Neuronal stem cell (in vitro differentiated cells): Measurements from ENCODE around the gene S100A5.

Experiments
- DNase-seq: peaks from one replicate; pipeline ENCODE4 v3.0.0-alpha.2; 2013; ENCODE audit warnings: low spot score
- H2AFZ ChIP-seq: one replicate; pipeline ENCODE4 v1.6.1; 2013; ENCODE audit warnings: mild to moderate bottlenecking, low read length, inconsistent platforms
- H2AK5ac ChIP-seq: 2 replicates; pipeline ENCODE4 v1.6.1; 2013; ENCODE audit warnings: low read depth, mild to moderate bottlenecking, inconsistent platforms, low read length, moderate library complexity, mixed read lengths
- H2BK120ac ChIP-seq: 2 replicates; pipeline ENCODE4 v1.6.1; 2013; ENCODE audit warnings: low read depth, mild to moderate bottlenecking, inconsistent platforms, low read length, moderate library complexity, mixed read lengths
- H2BK12ac ChIP-seq: one replicate; pipeline ENCODE4 v1.6.1; 2013; ENCODE audit warnings: low read length, inconsistent platforms
- H2BK15ac ChIP-seq: 2 replicates; pipeline ENCODE4 v1.6.1; 2013; ENCODE audit warnings: mild to moderate bottlenecking, low read length, inconsistent platforms, mixed read lengths
- H2BK5ac ChIP-seq: one replicate; pipeline ENCODE4 v1.6.1; 2013; ENCODE audit warnings: inconsistent platforms, mild to moderate bottlenecking, low read length, moderate library complexity
- H3K14ac ChIP-seq: one replicate; pipeline ENCODE4 v1.6.1; 2013; ENCODE audit warnings: low read length, inconsistent platforms
- H3K18ac ChIP-seq: 2 replicates; pipeline ENCODE4 v1.6.1; 2013; ENCODE audit warnings: low read length, inconsistent platforms
- H3K23ac ChIP-seq: 2 replicates; pipeline ENCODE4 v1.6.1; 2013; ENCODE audit warnings: low read depth, mild to moderate bottlenecking, mixed read lengths, low read length, inconsistent platforms; ENCODE audit not compliant: poor library complexity
- H3K27ac ChIP-seq: replicated peaks from 3 replicates; pipeline ENCODE4 v1.5.1; 2013; ENCODE audit warnings: low read length, inconsistent platforms
- H3K27me3 ChIP-seq, 3 experiments: 2 replicates each; pipeline ENCODE4 v1.6.1; 2013; ENCODE audit warnings: low read length in 3 of 3, mild to moderate bottlenecking in 2 of 3, inconsistent platforms in 1 of 3, low read depth in 1 of 3, mixed read lengths in 1 of 3, moderate library complexity in 1 of 3; ENCODE audit not compliant: control insufficient read depth in 3 of 3, insufficient read depth in 3 of 3
- H3K36me3 ChIP-seq, 2 donors: replicated peaks in 1 of 2; 2 replicates each; pipeline ENCODE4 v1.6.1; 2013; ENCODE audit warnings: low read length in 2 of 2; ENCODE audit not compliant: control insufficient read depth in 2 of 2, insufficient read depth in 2 of 2
- H3K4ac ChIP-seq: 2 replicates; pipeline ENCODE4 v1.6.1; 2013; ENCODE audit warnings: inconsistent platforms, mild to moderate bottlenecking, low read length, moderate library complexity
- H3K4me1 ChIP-seq, 2 donors: 1 replicate in 1 of 2; 2 replicates in 1 of 2; pipeline ENCODE4 v1.6.1; 2013; ENCODE audit warnings: low read length in 2 of 2, low read depth in 1 of 2; ENCODE audit not compliant: control insufficient read depth in 2 of 2, insufficient read depth in 1 of 2
- H3K4me2 ChIP-seq: one replicate; pipeline ENCODE4 v1.6.1; 2013; ENCODE audit warnings: mild to moderate bottlenecking, low read length, inconsistent platforms; ENCODE audit not compliant: insufficient read depth, poor library complexity, severe bottlenecking
- H3K4me3 ChIP-seq, 2 donors: 2 replicates each; pipeline ENCODE4 v1.5.1; 2013; ENCODE audit warnings: low read length in 2 of 2, mild to moderate bottlenecking in 2 of 2, inconsistent platforms in 1 of 2, moderate library complexity in 1 of 2
- H3K79me1 ChIP-seq: one replicate; pipeline ENCODE4 v1.6.1; 2013; ENCODE audit warnings: low read depth, mild to moderate bottlenecking, inconsistent platforms, low read length, moderate library complexity
- H3K9ac ChIP-seq: one replicate; pipeline ENCODE4 v1.6.1; 2013; ENCODE audit warnings: mild to moderate bottlenecking, low read depth, low read length, inconsistent platforms; ENCODE audit not compliant: poor library complexity
- H3K9me3 ChIP-seq, 2 donors: replicated peaks in 1 of 2; 2 replicates each; pipeline versions ENCODE3 to v1.6.1; 2013; ENCODE audit warnings: low read length in 2 of 2, mild to moderate bottlenecking in 2 of 2, inconsistent platforms in 1 of 2, low read depth in 1 of 2, mixed read lengths in 1 of 2, moderate library complexity in 1 of 2; ENCODE audit not compliant: control insufficient read depth in 2 of 2, insufficient read depth in 1 of 2
- H4K8ac ChIP-seq: one replicate; pipeline ENCODE4 v1.6.1; 2013; ENCODE audit warnings: low read depth, mild to moderate bottlenecking, inconsistent platforms, low read length, moderate library complexity
- H4K91ac ChIP-seq: one replicate; pipeline ENCODE4 v1.6.1; 2013; ENCODE audit warnings: low read length, low read depth, mild to moderate bottlenecking, inconsistent platforms; ENCODE audit not compliant: poor library complexity
- WGBS, 2 donors: extraction: QIAGEN DNeasy Blood & Tissue Kit; methylation state at CpG; one replicate each; pipeline ENCODE4 v1.1.7; 2013; ENCODE audit warnings: missing lambda C conversion rate in 2 of 2, mixed read lengths in 1 of 2; ENCODE audit not compliant: insufficient read length in 2 of 2, insufficient replicate concordance in 1 of 2; ENCODE audit errors: extremely low coverage in 2 of 2; 5-methylcytosine and 5-hydroxymethylcytosine counted together

The S100A5 gene

DNA sequence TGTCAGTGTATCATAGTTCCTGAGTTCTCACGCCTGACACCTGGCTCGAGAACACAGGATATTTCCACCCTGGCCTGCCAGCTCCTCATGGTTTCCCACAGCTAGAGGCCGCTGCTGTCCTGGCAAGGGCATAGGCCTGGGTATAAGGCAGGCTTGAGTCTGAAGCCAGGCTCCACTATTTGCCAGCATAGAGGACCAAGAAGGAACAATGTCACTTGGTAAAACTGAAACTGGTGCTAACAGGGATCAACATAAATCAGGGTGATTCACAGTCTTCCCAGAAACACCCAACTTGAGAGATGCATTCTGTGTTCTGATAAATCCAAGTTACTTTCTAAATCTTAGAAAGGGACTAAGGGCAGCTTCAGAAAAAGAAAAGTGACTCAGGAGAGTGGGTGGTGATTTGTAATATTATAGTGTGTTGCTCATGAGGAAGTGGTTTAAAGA is 31.9 kb upstream of the S100A5 start:
- Histone ChIP-seq H2BK15ac (no peak overlapping the region), H3K9ac (no peak overlapping the region), H3K4ac (no peak overlapping the region), H2BK5ac (no peak overlapping the region), H3K23ac (no peak overlapping the region), H3K18ac (no peak overlapping the region), H3K14ac (no peak overlapping the region), H2AFZ (peak overlapping the region; percentile 45), H4K8ac (no peak overlapping the region), H3K4me1 (peaks cover 8 to 9% of the 10 kb centered on the region in 2 donors), H3K9me3 (no peaks in the 10 kb centered on the region), H3K27ac (no peak overlapping the region), H2BK120ac (no peak overlapping the region), H3K4me2 (no peak overlapping the region), H3K4me3 (no peak overlapping the region), H2BK12ac (no peak overlapping the region), H3K36me3 (no peaks in the 10 kb centered on the region), H2AK5ac (no peak overlapping the region), H3K79me1 (no peaks in the 10 kb centered on the region), H4K91ac (no peak overlapping the region), H3K27me3 (no peaks in the 10 kb centered on the region)
- no CpG with 5 or more reads among the region's 3 CpGs for WGBS, 2 donors
- no peak for DNase-seq

DNA sequence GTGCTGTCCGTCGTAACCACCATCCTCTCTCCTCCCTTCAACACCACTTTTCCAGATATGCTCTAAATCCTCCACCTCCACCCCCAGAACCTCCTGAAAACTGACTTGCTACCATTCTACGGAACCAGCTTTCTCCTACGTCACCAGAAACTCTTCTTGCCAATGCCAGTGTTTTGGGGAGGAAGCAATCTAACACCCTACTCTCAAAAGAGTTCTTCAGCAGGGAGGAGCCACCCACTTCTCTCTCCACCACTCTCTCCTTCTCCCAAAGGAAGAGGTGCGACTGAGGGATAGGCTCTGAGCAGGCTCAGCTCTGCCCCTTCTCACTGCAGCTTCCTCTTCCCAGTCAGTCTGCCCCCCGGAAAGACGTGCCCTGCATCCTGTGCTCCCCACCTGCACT is 31.0 kb upstream of the S100A5 start:
- H3K36me3 ChIP-seq: no peaks in the 10 kb centered on the region
- no peak overlapping the region for H3K18ac ChIP-seq
- H3K27ac ChIP-seq: no peak overlapping the region
- no peak overlapping the region for H3K4me2 ChIP-seq
- peak overlapping the region; percentile 2 for H2BK120ac ChIP-seq
- no peak overlapping the region for H2BK15ac ChIP-seq
- no peaks in the 10 kb centered on the region for H3K9me3 ChIP-seq
- H3K4ac ChIP-seq: no peak overlapping the region
- peak overlapping the region; percentile 2 for H3K14ac ChIP-seq
- H3K27me3 ChIP-seq: no peaks in the 10 kb centered on the region
- no peak for DNase-seq
- H3K23ac ChIP-seq: no peak overlapping the region
- WGBS, 2 donors: no CpG with 5 or more reads among the region's 7 CpGs
- H3K4me1 ChIP-seq: peaks cover 14 to 16% of the 10 kb centered on the region in 2 donors
- H2BK12ac ChIP-seq: no peak overlapping the region
- no peak overlapping the region for H3K4me3 ChIP-seq
- no peaks in the 10 kb centered on the region for H3K79me1 ChIP-seq
- H4K91ac ChIP-seq: no peak overlapping the region
- H3K9ac ChIP-seq: no peak overlapping the region
- H2AFZ ChIP-seq: peak overlapping the region; percentile 62
- no peak overlapping the region for H2BK5ac ChIP-seq
- no peak overlapping the region for H4K8ac ChIP-seq
- no peak overlapping the region for H2AK5ac ChIP-seq

GRCh38 chr1:153570874-153571273 is 30.1 kb upstream of the S100A5 start:
- no peak overlapping the region for H3K18ac ChIP-seq
- H3K36me3 ChIP-seq: no peaks in the 10 kb centered on the region
- no peak overlapping the region for H3K23ac ChIP-seq
- no peak overlapping the region for H3K4ac ChIP-seq
- no peak overlapping the region for H3K27ac ChIP-seq
- H3K4me1 ChIP-seq: peaks cover 19 to 24% of the 10 kb centered on the region in 2 donors
- no peaks in the 10 kb centered on the region for H3K79me1 ChIP-seq
- H3K9me3 ChIP-seq: no peaks in the 10 kb centered on the region
- no peak overlapping the region for H2AK5ac ChIP-seq
- no peak overlapping the region for H2BK120ac ChIP-seq
- WGBS, 2 donors: no CpG with 5 or more reads among the region's 5 CpGs
- no peak overlapping the region for H3K14ac ChIP-seq
- H3K27me3 ChIP-seq: no peaks in the 10 kb centered on the region
- H2AFZ ChIP-seq: no peak overlapping the region
- no peak overlapping the region for H2BK5ac ChIP-seq
- peak overlapping the region; percentile 61 for H3K9ac ChIP-seq
- H2BK15ac ChIP-seq: no peak overlapping the region
- H3K4me3 ChIP-seq: no peak overlapping the region
- H3K4me2 ChIP-seq: no peak overlapping the region
- no peak for DNase-seq
- no peak overlapping the region for H2BK12ac ChIP-seq
- no peak overlapping the region for H4K91ac ChIP-seq
- H4K8ac ChIP-seq: no peak overlapping the region

DNA sequence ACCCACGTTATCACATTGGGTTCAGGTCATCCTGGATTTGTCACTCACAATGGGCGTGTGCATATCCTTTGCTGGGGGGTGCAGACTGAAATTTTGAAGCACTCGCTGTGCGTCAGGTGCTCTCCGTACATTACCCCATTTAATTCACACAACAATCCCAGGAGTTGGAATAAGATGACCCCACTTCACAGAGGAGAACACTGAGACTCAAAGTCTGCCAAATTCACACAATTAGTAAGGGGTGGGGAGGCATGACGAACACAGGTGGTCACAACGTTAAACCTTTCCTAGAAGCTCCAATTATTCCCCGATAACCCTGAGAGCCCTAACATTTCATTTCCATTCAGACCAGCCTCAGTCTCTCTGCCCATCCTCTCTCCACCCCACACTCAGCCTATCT is 28.7 kb upstream of the S100A5 start:
- H3K79me1 ChIP-seq: no peaks in the 10 kb centered on the region
- H3K14ac ChIP-seq: no peak overlapping the region
- no peak overlapping the region for H3K23ac ChIP-seq
- DNase-seq: no peak
- H3K27me3 ChIP-seq: no peaks in the 10 kb centered on the region
- H3K4me3 ChIP-seq: no peak overlapping the region
- no peak overlapping the region for H3K27ac ChIP-seq
- peaks cover 22 to 26% of the 10 kb centered on the region in 2 donors for H3K4me1 ChIP-seq
- no peak overlapping the region for H2BK120ac ChIP-seq
- no peak overlapping the region for H4K8ac ChIP-seq
- H3K36me3 ChIP-seq: no peaks in the 10 kb centered on the region
- no peaks in the 10 kb centered on the region for H3K9me3 ChIP-seq
- no peak overlapping the region for H3K9ac ChIP-seq
- no peak overlapping the region for H3K18ac ChIP-seq
- H2AFZ ChIP-seq: no peak overlapping the region
- no CpG with 5 or more reads among the region's 8 CpGs for WGBS, 2 donors
- H2AK5ac ChIP-seq: no peak overlapping the region
- H3K4me2 ChIP-seq: no peak overlapping the region
- H2BK15ac ChIP-seq: peak overlapping the region; percentile 38
- H2BK12ac ChIP-seq: no peak overlapping the region
- H2BK5ac ChIP-seq: no peak overlapping the region
- H4K91ac ChIP-seq: no peak overlapping the region
- H3K4ac ChIP-seq: no peak overlapping the region
